Amniotic epithelial cell (primary cell): ENCODE measurements around the gene RENBP.
"Not testable (repeated sequence)": the region's sequence is repeated elsewhere in the genome, so short reads cannot be mapped to it uniquely, and the experiment has no call there.

ENCODE experiments used
- DNase-seq: peaks from one replicate; pipeline ENCODE4 v3.0.0-alpha.2; 2010; ENCODE audit warnings: low read depth

Gene RENBP

DNA sequence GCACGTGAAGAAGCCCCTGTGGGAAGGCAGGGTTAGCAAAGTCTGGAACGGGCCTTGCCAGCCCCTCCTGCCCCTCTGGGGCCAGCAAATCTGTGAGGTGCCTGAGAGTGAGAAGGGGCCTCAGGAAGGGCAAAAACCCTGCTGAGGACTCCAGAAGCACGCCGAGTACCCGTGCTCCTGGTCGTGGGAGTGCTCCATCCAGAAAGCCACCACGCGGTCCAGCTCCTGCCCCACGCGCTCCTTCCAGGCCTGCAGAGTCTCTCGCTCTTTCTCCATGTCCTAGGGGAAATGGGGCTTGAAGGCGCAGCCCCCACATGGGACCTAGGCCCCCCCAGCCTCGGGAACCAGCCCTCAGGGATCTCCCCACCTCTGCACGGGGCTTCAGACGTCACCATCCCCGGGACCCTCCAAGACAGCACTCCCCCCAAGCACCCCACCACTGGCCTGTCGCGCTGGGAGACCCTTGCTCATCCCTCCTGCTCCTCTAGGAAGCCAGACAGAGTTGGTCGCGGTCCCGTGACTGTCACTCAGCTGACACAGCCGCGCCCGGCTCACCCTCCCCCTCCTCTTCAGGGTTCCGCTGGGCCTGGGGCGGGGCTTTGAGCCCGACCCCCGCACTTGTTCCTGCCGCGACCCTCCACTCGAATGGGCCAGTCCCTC is at the start of gene RENBP:
Gene RENBP, minus strand, starts transcription at position 504 of the 660 bp plus-strand sequence. Its CDS starts 33 bp downstream, at position 471.
- DNase-seq: no peak

- no peak for DNase-seq
Observed at GRCh38 chrX:153993978-153994377, 49.5 kb upstream of the RENBP start.

- DNase-seq: no peak
Observed at GRCh38 chrX:153993079-153993478, 48.6 kb upstream of the RENBP start.

GRCh38 chrX:153992180-153992579 is 47.7 kb upstream of the RENBP start:
- DNase-seq: no peak

- no peak for DNase-seq
Observed at GRCh38 chrX:153991013-153991580, 46.7 kb upstream of the RENBP start.

GRCh38 chrX:153989973-153990655 is 45.7 kb upstream of the RENBP start:
- DNase-seq: no peak

- no peak for DNase-seq
Observed at GRCh38 chrX:153988493-153988892, 44.0 kb upstream of the RENBP start.

DNA sequence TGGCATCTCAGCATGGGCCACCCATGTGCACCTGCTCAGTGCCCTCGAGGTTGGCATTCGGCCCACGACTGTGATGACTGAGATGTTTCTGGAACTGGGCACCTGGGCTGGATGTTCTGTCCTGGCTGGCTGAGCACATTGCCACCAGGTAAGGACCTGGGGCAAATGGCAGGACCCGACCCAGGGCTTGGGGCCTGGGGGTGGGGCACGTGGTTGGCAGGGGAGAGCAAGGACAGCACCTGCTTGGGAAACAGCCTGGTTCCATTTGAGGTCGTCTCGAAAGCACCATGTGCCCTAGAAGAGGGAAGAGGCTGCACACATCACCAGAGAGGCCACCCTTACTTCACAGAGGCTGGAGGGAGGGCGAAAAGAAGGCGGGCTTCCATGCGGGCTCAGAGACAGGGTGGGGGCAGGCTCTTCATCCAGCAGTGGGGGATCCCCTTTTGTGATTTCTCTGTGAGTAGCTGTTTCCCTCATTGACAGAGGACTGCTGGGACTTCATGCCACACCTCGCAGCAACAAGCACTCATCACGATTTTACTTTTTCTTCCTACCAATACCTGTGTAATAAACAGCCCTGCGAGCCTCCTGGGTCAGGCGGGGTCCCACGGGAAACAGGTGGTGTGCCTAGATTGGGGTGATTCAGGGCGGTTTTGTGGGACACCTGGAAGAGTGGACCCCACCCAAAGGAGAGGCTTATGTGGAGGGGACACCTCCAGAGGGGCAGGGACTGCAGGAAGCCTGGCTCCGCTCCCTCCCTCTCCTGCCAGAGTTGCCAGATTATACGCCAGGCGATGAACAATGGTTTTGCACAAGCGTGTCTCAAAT is 40.1 kb upstream of the RENBP start:
- DNase-seq: no peak

GRCh38 chrX:153983321-153983801 is 38.9 kb upstream of the RENBP start:
- no peak for DNase-seq

- DNase-seq: peak; percentile 70
Observed at GRCh38 chrX:153981771-153982533, 37.5 kb upstream of the RENBP start.

GRCh38 chrX:153981231-153981630 is 36.8 kb upstream of the RENBP start:
- no peak for DNase-seq

- not testable (repeated sequence) for DNase-seq
Observed at GRCh38 chrX:153980394-153980793, 36.0 kb upstream of the RENBP start.

- DNase-seq: no peak
Observed at GRCh38 chrX:153974726-153975286, 30.4 kb upstream of the RENBP start.

DNA sequence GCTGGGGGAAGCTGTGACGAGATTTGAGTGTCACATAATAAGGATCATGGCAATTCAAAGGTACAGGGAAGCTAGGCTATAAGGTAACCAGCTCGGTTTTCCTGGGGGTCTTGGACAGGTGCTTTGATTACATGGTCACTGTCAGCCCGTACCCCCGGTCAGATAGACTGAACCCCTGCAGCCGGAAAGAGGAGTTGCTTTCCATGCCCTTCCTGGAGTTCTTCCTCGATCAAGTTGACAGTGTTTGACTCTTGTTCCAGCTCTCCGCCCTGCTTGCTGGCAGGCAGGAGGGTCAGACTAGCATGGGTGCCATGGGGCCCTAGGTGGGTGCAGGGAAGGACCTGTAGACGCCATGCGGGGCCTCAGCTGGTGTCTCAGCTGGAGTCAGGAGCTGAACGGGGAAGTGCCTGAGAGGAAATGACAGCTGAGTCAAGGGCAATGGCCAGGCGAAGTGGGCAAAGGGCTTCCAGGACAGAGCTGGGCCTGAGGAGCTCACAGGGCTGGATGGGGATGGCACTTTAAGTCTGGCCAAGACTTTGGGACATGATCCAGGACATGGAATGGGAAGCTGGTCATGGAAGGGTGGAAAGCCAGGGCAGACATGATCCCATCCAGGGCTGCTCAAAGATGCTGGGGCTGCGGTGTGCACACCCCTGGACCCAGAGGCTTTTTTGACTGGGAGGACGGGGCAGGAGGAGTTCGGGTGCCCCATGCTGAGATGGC is 29.7 kb upstream of the RENBP start:
- DNase-seq: no peak

DNA sequence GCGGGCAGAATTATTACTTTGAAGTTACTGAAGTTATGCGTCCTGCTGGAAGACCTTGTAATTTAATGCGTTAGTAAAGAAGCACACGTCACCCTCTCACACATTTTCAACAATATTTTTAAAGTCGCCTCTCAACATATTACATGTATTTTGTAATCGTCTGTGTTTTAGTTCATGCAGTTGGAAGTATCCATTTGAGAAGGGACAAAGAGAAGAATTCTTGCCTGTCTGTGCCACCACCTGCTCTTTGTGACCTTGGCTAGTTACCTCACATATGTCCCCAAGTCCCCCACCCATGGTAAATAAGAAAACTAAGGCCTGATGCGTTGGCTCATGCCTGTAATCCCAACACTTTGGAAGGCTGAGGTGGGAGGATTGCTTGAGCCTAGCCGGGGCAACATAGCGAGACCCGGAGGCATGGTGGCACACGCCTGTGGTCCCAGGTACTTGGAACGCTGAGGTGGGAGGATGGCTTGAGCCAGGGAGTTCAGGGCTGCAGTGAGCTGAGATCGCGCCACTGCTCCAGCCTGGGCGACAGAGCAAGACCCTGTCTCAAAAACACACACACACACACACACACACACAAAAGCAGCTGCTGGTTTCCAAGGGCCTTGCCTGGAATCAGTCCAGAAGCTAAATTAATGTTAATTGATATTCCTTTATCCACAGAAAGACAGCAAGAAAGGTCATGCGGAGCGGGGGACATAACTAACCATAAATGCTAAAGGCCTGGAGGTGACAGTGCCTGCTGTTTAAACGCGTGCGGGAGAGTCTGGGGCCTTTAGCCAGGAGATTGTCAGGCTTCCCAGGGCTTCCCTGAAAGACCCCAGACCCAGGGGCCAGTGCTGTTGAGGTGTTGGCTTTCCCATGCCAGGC is 28.9 kb upstream of the RENBP start:
- DNase-seq: no peak

DNA sequence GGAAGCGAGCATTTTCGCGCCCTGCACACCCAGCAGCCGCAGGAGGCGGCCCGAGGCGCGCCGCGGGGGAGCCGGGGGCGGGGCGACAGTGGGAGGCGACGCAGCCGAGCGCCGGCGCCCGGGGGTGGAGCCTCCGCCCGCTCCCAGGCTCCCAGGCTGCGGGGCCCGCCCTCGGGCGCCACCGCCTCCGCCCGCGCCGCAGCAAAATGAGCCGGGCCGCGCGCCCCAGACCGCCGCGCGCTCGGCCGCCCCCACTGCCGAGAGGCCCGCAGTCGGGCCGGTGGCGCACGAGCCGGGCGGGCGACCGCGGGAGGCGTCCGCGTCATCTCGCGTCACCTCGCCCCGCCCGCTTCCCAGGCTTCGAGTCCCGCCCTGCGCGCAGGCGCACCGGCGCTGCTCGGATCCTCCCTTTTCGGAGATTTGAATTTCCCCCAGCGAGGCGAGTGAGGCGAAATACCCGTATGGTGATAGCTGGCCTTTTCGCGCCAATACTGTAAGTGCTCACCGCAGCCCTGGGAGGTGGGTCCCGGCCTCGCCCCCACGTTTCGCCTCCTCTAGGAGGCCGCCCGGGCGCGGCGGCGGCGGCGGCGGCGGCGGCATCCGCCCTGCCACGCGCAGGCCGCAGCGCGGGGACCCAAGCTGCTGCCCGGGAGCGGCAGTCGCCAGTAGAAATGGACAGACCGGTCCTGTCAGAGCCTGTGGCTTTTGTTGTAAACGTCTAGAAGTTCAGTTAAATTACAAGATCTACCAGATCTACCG is 28.1 kb upstream of the RENBP start, which contains the start of gene TMEM187:
Gene TMEM187, plus strand, starts transcription at position 387 of the 759 bp plus-strand sequence. CDS start 9,309 bp downstream, outside the sequence.
- peak; percentile 73 for DNase-seq

DNA sequence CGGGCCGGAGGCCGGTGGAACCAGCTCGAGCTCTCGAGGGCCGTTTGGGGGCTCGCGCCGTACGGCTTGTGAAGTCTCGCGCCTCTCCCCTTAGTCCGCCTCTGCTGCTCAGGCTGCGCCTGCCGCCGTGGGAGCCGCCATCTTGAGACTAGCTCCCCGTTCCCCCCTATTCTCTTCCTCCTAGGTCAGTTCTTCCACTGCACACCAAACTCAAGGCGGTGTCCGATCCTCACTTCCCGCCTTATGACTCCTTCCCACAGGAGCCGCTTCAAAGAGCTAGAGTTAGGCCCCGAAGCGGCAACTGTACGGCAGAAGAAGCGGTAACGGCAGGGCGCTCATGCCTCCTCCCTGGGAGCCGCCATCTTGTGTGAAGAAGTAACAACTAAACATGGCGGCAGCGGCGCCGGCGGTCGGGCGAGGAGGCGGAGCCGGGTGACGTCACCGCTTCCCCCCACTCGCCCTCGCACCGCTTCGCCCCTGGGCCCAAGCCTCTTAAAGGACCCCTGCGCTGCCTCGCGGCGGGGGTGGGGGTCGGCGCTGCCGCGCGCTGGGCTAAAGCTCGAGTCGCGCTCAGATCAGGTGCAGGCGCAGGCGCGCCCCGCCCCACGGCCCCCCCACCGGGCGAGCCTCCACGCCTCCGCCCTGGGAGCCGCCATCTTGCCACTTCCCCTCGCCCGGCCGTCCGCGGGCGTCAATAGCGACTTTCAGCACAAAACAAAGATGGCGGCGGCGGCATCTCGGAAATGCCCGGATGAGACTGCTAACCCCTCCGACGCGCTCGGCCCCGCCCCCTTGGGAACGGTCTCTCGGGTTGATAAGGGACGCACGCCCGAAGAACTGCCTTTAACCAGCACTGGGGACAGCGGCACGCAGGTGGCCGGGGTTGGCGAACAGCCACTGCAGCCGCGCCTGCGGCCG is 27.3 kb upstream of the RENBP start, which contains the start of gene HCFC1:
Gene HCFC1, minus strand, starts transcription at position 369 of the 918 bp plus-strand sequence. CDS start 978 bp downstream, outside the sequence.
- DNase-seq: peak; percentile 75
